ENCODE measurements around the gene LGI4. TPM values are rescaled to one million over a fixed set of nuclear protein-coding genes. Genes with fewer than 3 reads are reported as not detected.
A peak's percentile ranks its signal among the peaks of the same experiment; 100 is the strongest.

Gene LGI4
- total RNA-seq, 1 experiment from 2014 or later = 3.2 TPM

- Histone ChIP-seq H2BK5ac (ENCODE audit: insufficient read length, low read length) (no peak within 1 kb of the TSS), H4K20me1 (ENCODE audit: control insufficient read depth, insufficient read depth, insufficient read length) (no peaks in the 10 kb centered on the region), H3K18ac (ENCODE audit: insufficient read length, low read depth, low read length) (no peak within 1 kb of the TSS), H2AK5ac (ENCODE audit: insufficient read length, low read length) (no peak within 1 kb of the TSS), H3K23me2 (ENCODE audit: insufficient read length, low read depth, low read length, poor library complexity, severe bottlenecking) (peaks cover 24% of the 10 kb centered on the region), H3K79me2 (ENCODE audit: insufficient read depth, low read length) (no peaks in the 10 kb centered on the region), H2AFZ (ENCODE audit: low read length) (no peak within 1 kb of the TSS), H3K56ac (ENCODE audit: insufficient read length, low read depth, low read length) (no peak within 1 kb of the TSS), H3K27ac (ENCODE audit: insufficient read length, low read depth, low read length) (no peak within 1 kb of the TSS), H3K27me3 (ENCODE audit: insufficient read depth, low read length) (no peaks in the 10 kb centered on the region; the same call in 1 of the 2 replicates), H2BK20ac (ENCODE audit: low read depth, low read length, poor library complexity, severe bottlenecking) (no peak within 1 kb of the TSS), H3K14ac (ENCODE audit: insufficient read depth, low read length) (0 out of 2 replicates have a peak within 1 kb of the TSS, but pooled peaks have one; percentile 1), H2BK15ac (ENCODE audit: low read depth, low read length) (no peak within 1 kb of the TSS), H3K4me2 (ENCODE audit: insufficient read depth, insufficient read length, low read length) (peak within 1 kb of the TSS; percentile 82), H3K4ac (ENCODE audit: low read depth, low read length) (no peak within 1 kb of the TSS), H3K79me1 (ENCODE audit: insufficient read depth, low read depth, low read length, poor library complexity, severe bottlenecking) (no peaks in the 10 kb centered on the region), H3K9me3 (ENCODE audit: control insufficient read depth, low read depth, low read length) (no peaks in the 10 kb centered on the region), H4K5ac (ENCODE audit: insufficient read length, low read depth, low read length) (no peak within 1 kb of the TSS), H3K23ac (ENCODE audit: insufficient read length, low read depth, low read length) (no peak within 1 kb of the TSS), H3T11ph (ENCODE audit: low read length) (no peak within 1 kb of the TSS), H3K9ac (ENCODE audit: extremely low read depth, insufficient read length, low read length) (no peak within 1 kb of the TSS), H4K91ac (ENCODE audit: insufficient read length, low read depth, low read length) (no peak within 1 kb of the TSS), H2BK120ac (ENCODE audit: low read depth, low read length, poor library complexity, severe bottlenecking) (no peak within 1 kb of the TSS), H2BK12ac (ENCODE audit: insufficient read length, low read depth, low read length) (no peak within 1 kb of the TSS), H4K8ac (replicated peaks; ENCODE audit: insufficient read length, low read depth, low read length) (no peak within 1 kb of the TSS), H3K4me1 (ENCODE audit: insufficient read depth, low read length) (peaks cover 2% of the 10 kb centered on the region; the same call in 1 of the 2 replicates)
- Mint-ChIP-seq H3K4me1 (peaks cover 39 to 51% of the 10 kb centered on the region in 2 experiments), H3K9me3 (no peaks in the 10 kb centered on the region), H3K27me3 (ENCODE audit: low read depth) (peaks cover 44% of the 10 kb centered on the region), H3K36me3 (ENCODE audit: insufficient read depth in 1 of 3, low read depth in 3 of 3) (peaks cover 3 to 10% (median 6%) of the 10 kb centered on the region in 3 experiments; a peak in 5 of 7 replicates), H3K27ac (peak within 1 kb of the TSS; percentile 24 to 79 (median 73); a peak in 3 of 7 replicates), H3K4me3 (peak within 1 kb of the TSS; percentile 66 to 87)
- WGBS (ENCODE audit: extremely low coverage, insufficient read length, low lambda C conversion rate) = no CpG with 5 or more reads among the region's 31 CpGs
- peak; percentile 29; the same call in 1 of the 3 replicates for TF ChIP-seq CTCF (conservative IDR thresholded peaks at IDR 0.05)
- DNase-seq = peak; percentile 65
Observed at GRCh38 chr19:35143231-35143715, 8.4 kb upstream of the LGI4 start, which contains the start of gene FXYD7. Gene FXYD7 (plus strand): TSS chr19:35143255. CDS start chr19:35143334, 79 bp downstream.
